Transverse colon (tissue), 4 donors: ENCODE data around the gene SHISA5. TPM values are rescaled to one million over a fixed set of nuclear protein-coding genes. Genes with fewer than 3 reads are reported as not detected.
"Not testable (repeated sequence)": the region's sequence is repeated elsewhere in the genome, so short reads cannot be mapped to it uniquely, and the experiment has no call there.

Source experiments
- DNase-seq: peaks from one replicate; pipeline ENCODE4 v3.0.0-alpha.2; 2019
- H3K27ac ChIP-seq, 4 donors: fragments of 200-600 bp; sonication (generic); 2 replicates each; pipeline ENCODE4 v1.5.1; 2016 to 2018; ENCODE audit warnings: inconsistent platforms in 4 of 4
- H3K27me3 ChIP-seq: fragments of 200-600 bp; sonication (generic); 2 replicates; pipeline ENCODE4 v1.5.1; 2017; ENCODE audit warnings: inconsistent platforms
- H3K36me3 ChIP-seq, 4 donors: fragments of 200-600 bp; sonication (generic); 2 replicates each; pipeline ENCODE4 v1.5.1; 2017 to 2019; ENCODE audit warnings: inconsistent platforms in 4 of 4
- H3K4me1 ChIP-seq, 4 donors: fragments of 200-600 bp; sonication (generic); 2 replicates each; pipeline ENCODE4 v1.5.1; 2017 to 2020; ENCODE audit warnings: inconsistent platforms in 4 of 4
- H3K4me3 ChIP-seq, 4 donors: fragments of 200-600 bp; sonication (generic); 1 replicate in 1 of 4; 2 replicates in 3 of 4; pipeline versions ENCODE4 v1.5.1 to v1.6.1; 2017 to 2019; ENCODE audit warnings: inconsistent platforms in 4 of 4
- H3K9me3 ChIP-seq, 2 donors: fragments of 200-600 bp; sonication (generic); 2 replicates each; pipeline ENCODE4 v1.5.1; 2017 to 2019; ENCODE audit warnings: inconsistent platforms in 2 of 2
- EP300 ChIP-seq: sonication (generic); formaldehyde crosslinking; IDR thresholded peaks from one replicate; pipeline ENCODE4 v1.6.1; 2017; ENCODE audit warnings: antibody characterized with exemption, low read depth
- POLR2A ChIP-seq: fragments of 450-650 bp; IDR thresholded peaks from one replicate; pipeline ENCODE4 v1.6.1; 2016; ENCODE audit warnings: antibody characterized with exemption, mild to moderate bottlenecking, moderate library complexity
- POLR2AphosphoS5 ChIP-seq, 3 donors: sonication (generic); formaldehyde crosslinking; IDR thresholded peaks; one replicate each; pipeline ENCODE4 v1.6.1; 2016; ENCODE audit warnings: antibody characterized with exemption in 3 of 3
- WGBS, 2 donors: methylation state at CpG; one replicate each; pipeline ENCODE4 v1.1.5; 2018; ENCODE audit warnings: low coverage in 1 of 2; 5-methylcytosine and 5-hydroxymethylcytosine counted together
- in situ Hi-C, 4 donors: fragments of 200-750 bp; cut with MboI; loops; one replicate each; pipeline versions ENCODE4 v1.15.0 to v1.15.1; 2017; ENCODE audit warnings: low sequenced_read_pairs in 3 of 4, low pct_ligation_motif_present in 1 of 4, low pct_unique_long_range_greater_than_20kb in 1 of 4
- intact Hi-C: fragments of 100-400 bp; cut with DNase I; formaldehyde crosslinking; loops from one replicate; pipeline ENCODE4 v1.15.1; 2023; ENCODE audit warnings: low total_unique reads
- total RNA-seq, 4 donors: library from RNA; depleted of rRNA; stranded (reverse); fragments of >200 nt; gene quantifications; one replicate each; pipeline ENCODE4 v1.1.0, GENCODE V29; 2016
- TF ChIP-seq, protein P1 (sequence below), 5 experiments: fragments of 200-600 bp in 3 of 5; fragments of 450-650 bp in 2 of 5; sonication (generic) in 3 of 5; IDR thresholded peaks; 1 replicate in 2 of 5; 2 replicates in 3 of 5; pipeline ENCODE4 v1.5.1; 2016 to 2017; ENCODE audit warnings: antibody characterized with exemption in 5 of 5, inconsistent platforms in 3 of 5, mild to moderate bottlenecking in 2 of 5, moderate library complexity in 1 of 5

The SHISA5 gene, protein sequence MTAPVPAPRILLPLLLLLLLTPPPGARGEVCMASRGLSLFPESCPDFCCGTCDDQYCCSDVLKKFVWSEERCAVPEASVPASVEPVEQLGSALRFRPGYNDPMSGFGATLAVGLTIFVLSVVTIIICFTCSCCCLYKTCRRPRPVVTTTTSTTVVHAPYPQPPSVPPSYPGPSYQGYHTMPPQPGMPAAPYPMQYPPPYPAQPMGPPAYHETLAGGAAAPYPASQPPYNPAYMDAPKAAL
- 10 to 100 TPM; 72.9 to 89.4 (median 80.8) TPM for total RNA-seq

DNA sequence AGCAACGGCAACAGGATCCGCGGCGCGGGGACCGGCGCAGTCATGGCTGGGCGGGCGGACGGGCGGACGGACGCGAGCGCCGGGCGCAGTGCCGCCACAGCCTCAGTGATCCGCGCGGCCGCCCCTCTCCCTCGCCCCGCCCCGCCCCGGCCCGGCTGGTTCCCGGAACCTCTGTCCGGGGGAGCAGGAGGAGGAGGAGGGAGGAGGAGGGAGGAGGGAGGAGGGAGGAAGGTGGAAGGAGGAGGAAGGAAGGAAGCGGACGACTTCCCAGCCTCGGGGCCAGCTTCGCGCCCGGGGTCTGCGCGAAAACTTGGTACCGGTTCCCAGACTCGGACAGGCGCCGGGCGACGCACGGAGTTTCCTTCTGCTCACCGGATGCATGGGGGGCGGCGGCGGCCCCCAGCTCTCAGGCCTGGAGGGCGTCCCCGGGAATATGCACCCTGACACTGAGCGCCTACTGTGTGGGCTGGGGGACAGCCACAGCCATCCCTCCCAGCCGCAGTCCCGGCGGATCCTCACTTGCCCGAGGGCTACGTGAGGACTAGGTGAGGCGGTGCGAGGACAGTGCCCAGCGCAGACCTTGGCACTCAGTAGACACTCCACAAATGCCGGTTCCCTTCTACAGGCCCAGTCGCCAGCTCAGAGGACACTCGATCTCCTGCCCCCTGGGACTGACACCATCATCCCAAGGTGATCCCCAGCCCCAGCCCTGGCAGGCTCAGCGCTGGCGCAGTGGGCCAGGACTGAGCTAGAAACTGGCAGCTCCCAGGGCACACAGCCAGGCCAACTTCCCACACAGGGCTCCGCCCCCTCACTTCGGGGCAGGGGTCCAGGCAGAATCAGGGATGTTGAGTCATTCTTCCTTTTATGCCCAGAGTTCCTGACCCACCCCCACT is at the start of gene SHISA5:
SHISA5 (minus strand) TSS at position 124 of the 896 bp plus-strand sequence; CDS start at position 44, 80 bp downstream.
- in situ Hi-C loops = no loop called here
- no peaks in the 10 kb centered on the region for H3K27me3 ChIP-seq
- intact Hi-C loops = no loop called here
- WGBS, 2 donors = 4 to 10% methylated on average over 2 to 34 of the region's 66 CpGs
- TF ChIP-seq POLR2AphosphoS5 (IDR thresholded peaks at IDR 0.05) = peak; percentile 30 to 62 (median 31)
- no peak for TF ChIP-seq POLR2A
- peaks cover 6 to 21% (median 13%) of the 10 kb centered on the region in 4 donors for H3K4me1 ChIP-seq
- H3K4me3 ChIP-seq = peak within 1 kb of the TSS; percentile 41 to 67 (median 58)
- no peaks in the 10 kb centered on the region for H3K36me3 ChIP-seq
- H3K27ac ChIP-seq = peak within 1 kb of the TSS; percentile 82 to 93 (median 88)
- no peaks in the 10 kb centered on the region for H3K9me3 ChIP-seq
- peak; percentile 78 for DNase-seq

DNA sequence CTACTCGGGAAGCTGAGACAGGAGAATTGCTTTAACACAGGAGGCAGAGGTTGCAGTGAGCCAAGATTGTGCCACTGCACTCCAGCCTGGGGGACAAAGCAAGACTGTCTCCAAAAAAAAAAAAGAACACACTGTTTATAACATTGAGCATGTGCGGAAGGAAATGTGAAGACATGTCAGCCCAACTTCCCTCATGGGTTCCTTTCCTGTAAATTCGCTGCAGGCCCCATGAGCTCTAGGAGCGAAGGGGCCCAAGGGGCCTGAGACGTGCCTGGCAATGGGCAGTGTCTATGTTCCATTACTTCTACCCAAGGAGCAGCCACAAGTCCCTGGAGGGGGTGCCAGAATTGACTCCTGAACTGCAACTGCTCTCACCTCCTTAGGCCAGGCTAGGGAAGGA is 49.4 kb upstream of the SHISA5 start:
- Histone ChIP-seq H3K4me3 (no peak overlapping the region), H3K9me3 (no peaks in the 10 kb centered on the region), H3K27ac (peak overlapping the region in 3 of 4 donors; percentile 10 to 67 (median 17)), H3K27me3 (no peaks in the 10 kb centered on the region), H3K4me1 (peaks cover 5 to 43% (median 20%) of the 10 kb centered on the region in 4 donors), H3K36me3 (no peaks in the 10 kb centered on the region)
- DNase-seq = no peak
- in situ Hi-C loops = no loop called here
- intact Hi-C loops = no loop called here
- TF ChIP-seq, protein P1, sequence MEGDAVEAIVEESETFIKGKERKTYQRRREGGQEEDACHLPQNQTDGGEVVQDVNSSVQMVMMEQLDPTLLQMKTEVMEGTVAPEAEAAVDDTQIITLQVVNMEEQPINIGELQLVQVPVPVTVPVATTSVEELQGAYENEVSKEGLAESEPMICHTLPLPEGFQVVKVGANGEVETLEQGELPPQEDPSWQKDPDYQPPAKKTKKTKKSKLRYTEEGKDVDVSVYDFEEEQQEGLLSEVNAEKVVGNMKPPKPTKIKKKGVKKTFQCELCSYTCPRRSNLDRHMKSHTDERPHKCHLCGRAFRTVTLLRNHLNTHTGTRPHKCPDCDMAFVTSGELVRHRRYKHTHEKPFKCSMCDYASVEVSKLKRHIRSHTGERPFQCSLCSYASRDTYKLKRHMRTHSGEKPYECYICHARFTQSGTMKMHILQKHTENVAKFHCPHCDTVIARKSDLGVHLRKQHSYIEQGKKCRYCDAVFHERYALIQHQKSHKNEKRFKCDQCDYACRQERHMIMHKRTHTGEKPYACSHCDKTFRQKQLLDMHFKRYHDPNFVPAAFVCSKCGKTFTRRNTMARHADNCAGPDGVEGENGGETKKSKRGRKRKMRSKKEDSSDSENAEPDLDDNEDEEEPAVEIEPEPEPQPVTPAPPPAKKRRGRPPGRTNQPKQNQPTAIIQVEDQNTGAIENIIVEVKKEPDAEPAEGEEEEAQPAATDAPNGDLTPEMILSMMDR (IDR thresholded peaks at IDR 0.05) = no peak
- TF ChIP-seq EP300 (no peak), POLR2A (no peak), POLR2AphosphoS5 (IDR thresholded peaks at IDR 0.05) (no peak)
- WGBS, 2 donors = 66 to 81% methylated on average over 4 to 5 of the region's 5 CpGs

- Histone ChIP-seq H3K9me3 (no peaks in the 10 kb centered on the region), H3K27me3 (no peaks in the 10 kb centered on the region), H3K4me1 (peaks cover 5 to 32% (median 15%) of the 10 kb centered on the region in 4 donors), H3K36me3 (no peaks in the 10 kb centered on the region), H3K27ac (peak overlapping the region in 3 of 4 donors; percentile 28 to 67 (median 35)), H3K4me3 (no peak overlapping the region)
- DNase-seq = no peak
- intact Hi-C loops (no loop called here), in situ Hi-C loops (no loop called here)
- no peak for TF ChIP-seq POLR2AphosphoS5 (IDR thresholded peaks at IDR 0.05)
- TF ChIP-seq, protein P1 (IDR thresholded peaks at IDR 0.05) = no peak
- TF ChIP-seq POLR2A = no peak
- TF ChIP-seq EP300 = no peak
- WGBS, 2 donors = 70% methylated on average over 14 of the region's 14 CpGs; no CpG with 5 or more reads in 1 of the 2 donors
Measured at GRCh38 chr3:48552111-48552951, 48.4 kb upstream of the SHISA5 start.

DNA sequence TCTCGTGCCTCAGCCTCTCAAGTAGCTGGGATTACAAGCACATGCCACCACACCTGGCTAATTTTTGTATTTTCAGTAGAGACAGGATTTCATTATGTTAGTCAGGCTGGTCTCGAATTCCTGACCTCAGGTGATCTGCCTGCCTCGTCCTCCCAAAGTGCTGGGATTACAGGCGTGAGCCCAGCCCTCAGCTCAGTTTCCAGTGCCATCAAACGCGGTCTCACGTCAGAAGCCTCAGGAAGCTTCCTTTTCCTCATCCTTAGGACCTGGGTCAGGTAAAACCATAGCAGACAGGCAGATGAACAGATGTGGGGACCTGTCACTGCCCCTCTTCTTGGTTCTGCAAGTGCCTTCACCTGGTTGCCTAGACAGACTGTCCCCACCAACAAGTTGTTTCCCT is 47.7 kb upstream of the SHISA5 start:
- in situ Hi-C loops, H3K36me3 ChIP-seq, H3K27me3 ChIP-seq, intact Hi-C loops, H3K9me3 ChIP-seq, DNase-seq, H3K4me3 ChIP-seq: not testable (repeated sequence)
- Histone ChIP-seq H3K27ac (peak overlapping the region in 3 of 4 donors; percentile 28 to 67 (median 35)), H3K4me1 (peaks cover 5 to 29% (median 12%) of the 10 kb centered on the region in 4 donors)
- whole genome bisulfite sequencing, 2 donors = 80 to 90% methylated on average over 1 to 7 of the region's 7 CpGs
